Measurements from ENCODE around the gene FKBP1A.

FKBP1A gene

GRCh38 chr20:1382670-1383069 lies 10.2 kb downstream of the FKBP1A start:
- no peak overlapping the region for H3K4me3 ChIP-seq (ENCODE audit: low read depth, low read length)
- H3K27ac ChIP-seq, result no peak overlapping the region
- H3K27me3 ChIP-seq (ENCODE audit: insufficient read depth, low read depth, severe bottlenecking), result no peaks in the 10 kb centered on the region
- peaks cover 7% of the 10 kb centered on the region; the same call in 1 of the 2 replicates for H3K36me3 ChIP-seq
- H3K9me3 ChIP-seq (ENCODE audit: severe bottlenecking), result no peaks in the 10 kb centered on the region
- TF ChIP-seq, protein P1, sequence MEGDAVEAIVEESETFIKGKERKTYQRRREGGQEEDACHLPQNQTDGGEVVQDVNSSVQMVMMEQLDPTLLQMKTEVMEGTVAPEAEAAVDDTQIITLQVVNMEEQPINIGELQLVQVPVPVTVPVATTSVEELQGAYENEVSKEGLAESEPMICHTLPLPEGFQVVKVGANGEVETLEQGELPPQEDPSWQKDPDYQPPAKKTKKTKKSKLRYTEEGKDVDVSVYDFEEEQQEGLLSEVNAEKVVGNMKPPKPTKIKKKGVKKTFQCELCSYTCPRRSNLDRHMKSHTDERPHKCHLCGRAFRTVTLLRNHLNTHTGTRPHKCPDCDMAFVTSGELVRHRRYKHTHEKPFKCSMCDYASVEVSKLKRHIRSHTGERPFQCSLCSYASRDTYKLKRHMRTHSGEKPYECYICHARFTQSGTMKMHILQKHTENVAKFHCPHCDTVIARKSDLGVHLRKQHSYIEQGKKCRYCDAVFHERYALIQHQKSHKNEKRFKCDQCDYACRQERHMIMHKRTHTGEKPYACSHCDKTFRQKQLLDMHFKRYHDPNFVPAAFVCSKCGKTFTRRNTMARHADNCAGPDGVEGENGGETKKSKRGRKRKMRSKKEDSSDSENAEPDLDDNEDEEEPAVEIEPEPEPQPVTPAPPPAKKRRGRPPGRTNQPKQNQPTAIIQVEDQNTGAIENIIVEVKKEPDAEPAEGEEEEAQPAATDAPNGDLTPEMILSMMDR (IDR thresholded peaks at IDR 0.05; ENCODE audit: low read depth, low read length), result no peak
- no peak for DNase-seq

- Histone ChIP-seq H3K27ac (no peak overlapping the region), H3K4me3 (ENCODE audit: low read depth, low read length) (no peak overlapping the region), H3K36me3 (peaks cover 7% of the 10 kb centered on the region; the same call in 1 of the 2 replicates), H3K9me3 (ENCODE audit: severe bottlenecking) (no peaks in the 10 kb centered on the region), H3K27me3 (ENCODE audit: insufficient read depth, low read depth, severe bottlenecking) (no peaks in the 10 kb centered on the region)
- TF ChIP-seq, protein P1 (IDR thresholded peaks at IDR 0.05; ENCODE audit: low read depth, low read length), result no peak
- no peak for DNase-seq
Observed at GRCh38 chr20:1381753-1382591, 10.9 kb downstream of the FKBP1A start.

DNA sequence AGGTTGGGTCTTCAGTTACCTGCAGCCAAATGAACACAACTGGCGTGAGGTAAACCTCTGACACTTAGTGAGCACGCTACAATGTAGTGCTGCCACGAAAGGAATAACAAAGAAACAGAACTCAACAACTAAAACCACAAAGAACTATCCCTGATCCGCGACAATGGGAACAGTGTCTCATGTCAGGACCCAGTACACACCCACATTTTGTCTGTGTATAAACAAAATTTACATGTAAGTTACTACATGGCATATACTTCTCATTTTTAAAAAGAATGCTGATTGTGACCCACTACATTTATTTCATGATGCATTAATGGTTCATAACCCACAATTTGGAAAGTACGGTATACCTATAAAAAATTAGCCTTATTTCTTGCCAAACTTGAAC lies 14.1 kb downstream of the FKBP1A start:
- Histone ChIP-seq H3K36me3 (peaks cover 13% of the 10 kb centered on the region), H3K27me3 (ENCODE audit: insufficient read depth, low read depth, severe bottlenecking) (no peaks in the 10 kb centered on the region), H3K27ac (no peak overlapping the region), H3K4me3 (ENCODE audit: low read depth, low read length) (no peak overlapping the region), H3K9me3 (ENCODE audit: severe bottlenecking) (no peaks in the 10 kb centered on the region)
- TF ChIP-seq, protein P1 (IDR thresholded peaks at IDR 0.05; ENCODE audit: low read depth, low read length), result no peak
- DNase-seq, result no peak

GRCh38 chr20:1377984-1378734 lies 14.7 kb downstream of the FKBP1A start:
- Histone ChIP-seq H3K36me3 (peaks cover 18% of the 10 kb centered on the region), H3K27ac (no peak overlapping the region), H3K27me3 (ENCODE audit: insufficient read depth, low read depth, severe bottlenecking) (no peaks in the 10 kb centered on the region), H3K4me3 (ENCODE audit: low read depth, low read length) (no peak overlapping the region), H3K9me3 (ENCODE audit: severe bottlenecking) (no peaks in the 10 kb centered on the region)
- TF ChIP-seq, protein P1 (IDR thresholded peaks at IDR 0.05; ENCODE audit: low read depth, low read length), result no peak
- DNase-seq, result no peak

DNA sequence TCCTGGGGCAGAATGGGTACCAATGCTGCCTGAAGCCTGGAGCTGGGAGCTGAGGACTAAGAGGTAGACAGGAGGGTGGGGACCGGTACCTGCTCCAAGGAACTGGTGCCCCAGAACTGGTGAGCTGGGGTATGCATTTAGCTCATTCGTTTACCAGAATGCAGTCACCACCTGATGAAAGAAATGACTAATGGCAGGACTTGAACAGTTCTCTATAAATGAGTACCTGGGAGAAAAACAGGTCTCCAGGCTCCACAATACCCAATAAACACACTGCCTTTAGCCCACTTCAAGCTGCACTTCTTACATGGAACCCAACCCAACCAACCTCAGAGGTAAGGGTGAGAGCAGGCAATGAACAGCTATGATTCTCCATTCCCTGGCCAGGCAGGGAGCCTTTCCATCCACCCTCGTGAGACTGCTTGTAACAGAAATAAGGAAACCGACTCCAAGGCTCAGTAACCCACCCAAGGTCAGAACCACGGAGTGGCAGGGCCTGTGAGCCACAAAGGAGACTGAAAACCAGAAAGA lies 15.4 kb downstream of the FKBP1A start:
- TF ChIP-seq, protein P1 (IDR thresholded peaks at IDR 0.05; ENCODE audit: low read depth, low read length), result no peak
- H3K27me3 ChIP-seq (ENCODE audit: insufficient read depth, low read depth, severe bottlenecking), result no peaks in the 10 kb centered on the region
- no peaks in the 10 kb centered on the region for H3K9me3 ChIP-seq (ENCODE audit: severe bottlenecking)
- peaks cover 19% of the 10 kb centered on the region for H3K36me3 ChIP-seq
- H3K4me3 ChIP-seq (ENCODE audit: low read depth, low read length), result no peak overlapping the region
- H3K27ac ChIP-seq, result no peak overlapping the region
- DNase-seq, result no peak

Data from WERI-Rb-1 (cell line).